GM10266 (cell line): ENCODE data around the gene RASSF1.

Experiments used
- DNase-seq: peaks from one replicate; pipeline ENCODE4 v3.0.0; 2012; ENCODE audit errors: extremely low spot score
- CTCF ChIP-seq: IDR thresholded peaks from 2 replicates; pipeline ENCODE4 v1.5.1; 2012; ENCODE audit warnings: mild to moderate bottlenecking, low read depth; ENCODE audit not compliant: control insufficient read depth, insufficient read depth; ENCODE audit errors: missing control alignments

The RASSF1 gene

GRCh38 chr3:50381383-50381782 lies 40.7 kb upstream of the RASSF1 start:
- TF ChIP-seq CTCF = no peak
- DNase-seq = no peak

DNA sequence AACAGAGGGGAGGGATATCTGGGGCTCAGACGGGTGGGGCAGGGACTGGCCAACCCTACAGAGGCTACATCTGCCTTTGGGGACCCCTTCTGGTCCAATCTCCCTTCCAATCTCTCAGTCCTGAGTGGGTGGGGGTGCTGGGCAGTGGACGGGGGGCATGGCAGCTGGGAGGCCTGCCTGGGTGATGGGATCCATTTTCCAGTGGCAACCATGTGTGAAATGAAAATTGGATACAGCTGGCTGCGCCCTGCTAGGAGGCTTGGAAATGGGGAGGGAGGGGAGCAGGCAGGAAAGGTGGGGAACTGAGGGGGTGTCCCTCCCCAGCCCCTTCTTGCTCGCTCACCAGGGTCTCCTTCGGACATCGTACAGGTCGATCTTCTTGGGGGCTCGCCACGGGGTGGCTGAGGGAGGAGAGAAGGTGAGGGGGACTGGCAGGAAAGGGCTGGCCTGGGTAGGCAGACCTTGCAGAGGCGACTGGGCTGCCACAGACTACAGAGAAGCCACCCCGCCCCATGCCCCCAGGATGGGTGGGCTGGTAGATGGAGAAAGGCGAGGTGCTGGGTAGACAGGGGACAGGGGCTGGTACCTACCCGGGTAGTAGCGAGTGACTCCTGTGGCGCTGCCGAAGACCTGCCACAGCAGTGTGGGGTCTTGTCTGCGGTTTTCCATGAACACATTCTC lies 39.9 kb upstream of the RASSF1 start:
- DNase-seq = no peak
- TF ChIP-seq CTCF = no peak

- DNase-seq = no peak
- no peak for TF ChIP-seq CTCF
These were observed 38.1 kb upstream of the RASSF1 start for GRCh38 chr3:50378757-50379156.

DNA sequence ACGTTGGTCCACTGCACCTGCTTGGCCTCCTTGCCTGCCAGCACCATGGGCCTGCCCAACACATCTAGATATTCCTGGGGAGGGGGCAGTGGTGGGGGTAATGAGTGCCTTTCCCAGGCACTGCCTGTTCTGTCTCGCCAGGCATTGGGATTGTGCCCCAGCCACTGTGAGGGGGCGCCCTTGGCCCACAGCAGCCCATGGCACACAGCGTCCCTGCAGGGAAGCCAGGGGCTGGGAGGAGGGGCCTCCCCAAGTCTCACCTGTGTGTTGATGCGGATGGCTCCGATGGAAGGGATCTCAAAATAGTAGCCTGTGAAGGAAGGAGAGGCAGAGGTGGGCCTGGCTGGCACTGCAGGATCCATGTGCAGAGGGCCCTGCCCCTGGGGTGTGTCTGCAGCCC lies 37.4 kb upstream of the RASSF1 start:
- no peak for DNase-seq
- no peak for TF ChIP-seq CTCF

DNA sequence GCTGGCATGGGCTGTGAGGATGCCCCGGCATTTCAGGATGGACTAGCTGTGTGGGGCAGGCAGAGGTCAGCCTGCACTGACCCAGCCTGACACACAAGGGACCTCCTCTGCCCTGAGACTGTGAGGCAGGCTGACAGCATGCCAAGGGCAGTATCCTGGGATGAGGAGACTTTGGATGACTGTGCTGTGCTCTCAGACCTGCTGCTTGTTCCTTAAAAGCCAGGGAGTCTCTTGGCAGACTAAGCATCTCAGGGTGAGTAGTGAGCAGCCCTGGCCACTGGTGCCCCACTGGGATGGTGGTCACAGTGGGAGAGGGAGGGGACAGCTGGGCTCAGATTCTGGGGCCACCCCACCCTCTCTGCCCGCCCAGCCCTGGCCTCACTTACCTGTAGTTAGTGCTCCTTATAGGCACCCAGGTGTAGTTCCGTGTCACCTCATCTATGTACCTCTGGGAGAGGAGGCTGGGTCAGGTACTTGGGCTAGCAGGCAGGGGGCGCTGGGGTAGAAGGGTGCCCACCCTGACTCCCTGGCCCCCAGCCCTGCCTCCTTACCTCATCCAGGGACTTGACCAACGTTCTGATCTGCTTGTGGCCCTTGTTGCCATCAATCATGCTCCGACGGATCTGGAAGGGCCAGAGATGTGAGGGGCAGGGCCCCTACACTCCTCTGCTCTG lies 34.8 kb upstream of the RASSF1 start:
- DNase-seq = no peak
- TF ChIP-seq CTCF = peak; percentile 31

DNA sequence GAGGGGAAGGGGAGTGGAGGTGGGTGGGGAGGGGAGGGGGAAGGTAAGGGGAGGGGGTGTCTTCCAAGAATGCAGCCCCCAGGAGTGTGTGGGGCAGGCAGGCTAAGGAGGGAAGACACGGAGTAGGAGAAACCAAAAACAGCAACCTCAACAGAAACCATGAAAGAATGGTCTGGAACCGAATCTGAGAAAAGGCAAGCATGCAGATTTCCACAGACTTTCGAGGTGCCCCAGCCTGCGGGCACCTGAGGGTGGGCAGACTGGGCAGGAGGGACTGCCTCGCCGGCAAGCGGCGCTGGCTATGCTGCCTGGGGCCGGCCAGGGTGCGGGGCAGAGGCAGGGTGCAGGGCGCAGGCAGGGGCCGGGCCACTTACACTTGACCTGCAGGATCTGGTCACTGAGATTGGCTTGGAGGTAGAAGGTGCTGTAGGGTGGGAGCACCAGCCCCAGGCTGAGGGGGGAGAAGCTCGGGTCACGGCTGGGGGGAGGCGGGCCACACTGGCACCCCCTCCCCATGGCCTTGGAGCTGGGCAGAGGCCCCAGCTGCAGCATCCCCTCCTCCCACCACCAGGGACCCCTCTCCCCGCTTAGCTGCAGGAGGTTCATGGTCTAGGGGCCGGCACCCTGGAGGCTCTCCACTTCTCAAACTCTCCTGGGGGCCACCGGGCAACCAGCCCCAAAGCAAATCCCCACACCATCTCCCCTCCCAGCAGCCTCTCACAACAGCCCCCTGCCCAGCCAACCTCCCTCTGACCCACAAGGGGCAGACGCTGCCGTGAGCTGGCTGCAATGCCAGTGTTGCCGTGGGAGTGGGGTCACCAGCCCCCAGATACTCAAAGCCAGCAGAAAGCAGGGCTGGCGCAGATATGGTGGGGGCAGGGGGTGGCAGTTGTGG lies 34.0 kb upstream of the RASSF1 start:
- no peak for TF ChIP-seq CTCF
- no peak for DNase-seq
